HG02852 (cell line): ENCODE measurements around the gene ZNF485.

Experiments used
- ATAC-seq: cut with Tn5 transposase; IDR thresholded peaks from one replicate; pipeline ENCODE4 v1.9.1; 2021; ENCODE audit warnings: mild to moderate bottlenecking, moderate library complexity; ENCODE audit not compliant: unreplicated experiment

ZNF485 gene

GRCh38 chr10:43667317-43667731 is 61.1 kb downstream of the ZNF485 start:
- no peak for ATAC-seq
